OCI-LY1 (cell line): Measurements from ENCODE around the gene ATP9B.

Experiments used
- EZH2 ChIP-seq: fragments of 200-600 bp; sonication (generic), shearing (Covaris generic); IDR thresholded peaks from 2 replicates; pipeline ENCODE4 v1.8.0; 2017; ENCODE audit warnings: borderline replicate concordance, mixed run types, mild to moderate bottlenecking, antibody characterized with exemption, low read length, moderate library complexity, mixed read lengths
- TF ChIP-seq, protein P1 (sequence below): fragments of 200-600 bp; sonication (generic), shearing (Covaris generic); IDR thresholded peaks from 2 replicates; pipeline ENCODE4 v1.5.1; 2017; ENCODE audit warnings: mild to moderate bottlenecking, antibody characterized with exemption, low read length, moderate library complexity, mixed read lengths

- no peak for TF ChIP-seq EZH2
- TF ChIP-seq, protein P1, sequence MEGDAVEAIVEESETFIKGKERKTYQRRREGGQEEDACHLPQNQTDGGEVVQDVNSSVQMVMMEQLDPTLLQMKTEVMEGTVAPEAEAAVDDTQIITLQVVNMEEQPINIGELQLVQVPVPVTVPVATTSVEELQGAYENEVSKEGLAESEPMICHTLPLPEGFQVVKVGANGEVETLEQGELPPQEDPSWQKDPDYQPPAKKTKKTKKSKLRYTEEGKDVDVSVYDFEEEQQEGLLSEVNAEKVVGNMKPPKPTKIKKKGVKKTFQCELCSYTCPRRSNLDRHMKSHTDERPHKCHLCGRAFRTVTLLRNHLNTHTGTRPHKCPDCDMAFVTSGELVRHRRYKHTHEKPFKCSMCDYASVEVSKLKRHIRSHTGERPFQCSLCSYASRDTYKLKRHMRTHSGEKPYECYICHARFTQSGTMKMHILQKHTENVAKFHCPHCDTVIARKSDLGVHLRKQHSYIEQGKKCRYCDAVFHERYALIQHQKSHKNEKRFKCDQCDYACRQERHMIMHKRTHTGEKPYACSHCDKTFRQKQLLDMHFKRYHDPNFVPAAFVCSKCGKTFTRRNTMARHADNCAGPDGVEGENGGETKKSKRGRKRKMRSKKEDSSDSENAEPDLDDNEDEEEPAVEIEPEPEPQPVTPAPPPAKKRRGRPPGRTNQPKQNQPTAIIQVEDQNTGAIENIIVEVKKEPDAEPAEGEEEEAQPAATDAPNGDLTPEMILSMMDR, result no peak
Observed at GRCh38 chr18:79206444-79206843, 137.2 kb downstream of the ATP9B start.
